ENCODE measurements around the gene SASH3. TPM values are rescaled to one million over a fixed set of nuclear protein-coding genes. Genes with fewer than 3 reads are reported as not detected.

Gene SASH3
- total and polyA plus RNA-seq, 7 donors: 1.7 to 48.3 (median 6.7) TPM

GRCh38 chrX:129804806-129805205 lies 25.1 kb downstream of the SASH3 start:
- H3K4me1 ChIP-seq: no peaks in the 10 kb centered on the region
- peaks cover 0 to 14% (median 5%) of the 10 kb centered on the region in 4 donors for H3K36me3 ChIP-seq
- H3K27me3 ChIP-seq: no peaks in the 10 kb centered on the region
- intact Hi-C loops (cut with DNase I): no loop called here
- 69 to 89% methylated on average over 4 of the region's 4 CpGs for WGBS, 2 donors
- no peak for DNase-seq
- TF ChIP-seq POLR2A (IDR thresholded peaks at IDR 0.05): no peak
- TF ChIP-seq CTCF (IDR thresholded peaks at IDR 0.05): no peak
- no peak for TF ChIP-seq POLR2AphosphoS5 (IDR thresholded peaks at IDR 0.05)
- TF ChIP-seq EP300 (IDR thresholded peaks at IDR 0.05): no peak
- H3K4me3 ChIP-seq: no peak overlapping the region
- no peak overlapping the region for H3K27ac ChIP-seq
- no peaks in the 10 kb centered on the region for H3K9me3 ChIP-seq

- Histone ChIP-seq H3K27ac (peak overlapping the region in 1 of 4 donors; percentile 55), H3K4me1 (no peaks in the 10 kb centered on the region), H3K27me3 (no peaks in the 10 kb centered on the region), H3K36me3 (peaks cover 0 to 18% (median 5%) of the 10 kb centered on the region in 4 donors), H3K9me3 (no peaks in the 10 kb centered on the region), H3K4me3 (no peak overlapping the region)
- WGBS, 2 donors: 73 to 80% methylated on average over 2 of the region's 2 CpGs
- intact Hi-C loops (cut with DNase I): no loop called here
- TF ChIP-seq POLR2AphosphoS5 (IDR thresholded peaks at IDR 0.05): peak in 2 of 4 donors; percentile 8 to 16
- no peak for TF ChIP-seq POLR2A (IDR thresholded peaks at IDR 0.05)
- DNase-seq: no peak
These were observed 28.5 kb downstream of the SASH3 start for GRCh38 chrX:129808158-129808828.

- DNase-seq: no peak
- 88 to 95% methylated on average over 7 of the region's 7 CpGs for WGBS, 2 donors
- H3K27me3 ChIP-seq: no peaks in the 10 kb centered on the region
- peak overlapping the region in 1 of 4 donors; percentile 55 for H3K27ac ChIP-seq
- no peaks in the 10 kb centered on the region for H3K9me3 ChIP-seq
- no peak for TF ChIP-seq CTCF (IDR thresholded peaks at IDR 0.05)
- TF ChIP-seq POLR2AphosphoS5 (IDR thresholded peaks at IDR 0.05): no peak
- TF ChIP-seq EP300 (IDR thresholded peaks at IDR 0.05): no peak
- TF ChIP-seq POLR2A (IDR thresholded peaks at IDR 0.05): no peak
- H3K36me3 ChIP-seq: peaks cover 0 to 21% (median 5%) of the 10 kb centered on the region in 4 donors
- no peak overlapping the region for H3K4me3 ChIP-seq
- intact Hi-C loops (cut with DNase I): no loop called here
- H3K4me1 ChIP-seq: no peaks in the 10 kb centered on the region
These were observed 29.4 kb downstream of the SASH3 start for GRCh38 chrX:129808829-129809796.

- H3K27me3 ChIP-seq: no peaks in the 10 kb centered on the region
These were observed 34.1 kb downstream of the SASH3 start for GRCh38 chrX:129813662-129814368.

More at GRCh38 chrX:129813662-129814368, 34.1 kb downstream of the SASH3 start:
- Histone ChIP-seq H3K4me1 (no peaks in the 10 kb centered on the region), H3K9me3 (no peaks in the 10 kb centered on the region), H3K27ac (no peak overlapping the region), H3K36me3 (peaks cover 0 to 9% (median 0%) of the 10 kb centered on the region in 4 donors), H3K4me3 (no peak overlapping the region)
- WGBS, 2 donors: 87 to 91% methylated on average over 6 of the region's 6 CpGs
- intact Hi-C loops (cut with DNase I): no loop called here
- TF ChIP-seq CTCF (IDR thresholded peaks at IDR 0.05) (no peak), POLR2AphosphoS5 (IDR thresholded peaks at IDR 0.05) (no peak), POLR2A (IDR thresholded peaks at IDR 0.05) (no peak), EP300 (IDR thresholded peaks at IDR 0.05) (no peak)
- DNase-seq: no peak
